Aorta (tissue), 5 donors: ENCODE measurements around the gene HOMER2. TPM values are rescaled to one million over a fixed set of nuclear protein-coding genes. Genes with fewer than 3 reads are reported as not detected.

Experiments
- ATAC-seq: fragments of 200-7000 bp; cut with Tn5 transposase; one replicate; pipeline ENCODE4 v1.9.1; 2022; ENCODE audit warnings: moderate library complexity; ENCODE audit not compliant: low FRiP score
- DNase-seq, 2 donors: peaks; one replicate each; pipeline ENCODE4 v3.0.0-alpha.2; 2020
- H3K27ac ChIP-seq, 2 donors: one replicate each; pipeline ENCODE4 v1.5.1; 2013; ENCODE audit warnings: low read length in 2 of 2, mild to moderate bottlenecking in 2 of 2, moderate library complexity in 2 of 2, control low read depth in 1 of 2, inconsistent platforms in 1 of 2, low read depth in 1 of 2
- H3K27me3 ChIP-seq, 2 donors: one replicate each; pipeline ENCODE4 v1.6.1; 2013; ENCODE audit warnings: control low read depth in 1 of 2, low read length in 1 of 2, mild to moderate bottlenecking in 1 of 2, moderate library complexity in 1 of 2; ENCODE audit not compliant: insufficient read depth in 2 of 2, control insufficient read depth in 1 of 2
- H3K36me3 ChIP-seq, 2 donors: one replicate each; pipeline ENCODE4 v1.6.1; 2013; ENCODE audit warnings: control low read depth in 1 of 2, low read length in 1 of 2, mild to moderate bottlenecking in 1 of 2; ENCODE audit not compliant: insufficient read depth in 2 of 2, control insufficient read depth in 1 of 2
- H3K4me1 ChIP-seq, 2 donors: one replicate each; pipeline ENCODE4 v1.6.1; 2013; ENCODE audit warnings: low read length in 2 of 2, control low read depth in 1 of 2, mild to moderate bottlenecking in 1 of 2, moderate library complexity in 1 of 2; ENCODE audit not compliant: insufficient read depth in 2 of 2, control insufficient read depth in 1 of 2
- H3K4me3 ChIP-seq, 2 donors: one replicate each; pipeline ENCODE4 v1.5.1; 2013; ENCODE audit warnings: low read length in 2 of 2, control low read depth in 1 of 2, mild to moderate bottlenecking in 1 of 2
- H3K9me3 ChIP-seq: one replicate; pipeline ENCODE4 v1.6.1; 2013; ENCODE audit warnings: mild to moderate bottlenecking, low read length; ENCODE audit not compliant: control insufficient read depth
- WGBS, 2 donors: extraction: QIAGEN DNeasy Blood & Tissue Kit; methylation state at CpG; one replicate each; pipeline ENCODE4 v1.1.7; 2013; 5-methylcytosine and 5-hydroxymethylcytosine counted together
- intact Hi-C, 2 donors: fragments of 100-400 bp; cut with DNase I; formaldehyde crosslinking; loops; one replicate each; pipeline versions ENCODE4 v1.14.2 to v1.15.0; 2022
- polyA plus RNA-seq, 2 donors: library from polyadenylated mRNA; stranded (reverse); fragments of 200-250 nt; gene quantifications; one replicate each; pipeline ENCODE4 v1.2.3, GENCODE V29; 2013
- total RNA-seq, 2 donors: library from RNA; stranded (reverse); fragmentation: NEBNext Ultra II Directional; extraction: Animal tissue kit (Norgen Biotek cat#: 25700); gene quantifications; one replicate each; pipeline ENCODE4 v1.2.1, GENCODE V29; 2021
- donor health status: healthy with polysubstance abuse.
- donor health status: Bipolar disorder and iron deficiency.
- donor health status: DM: no; HTN: no; CAD: no.
- donor health status: DM: no; HTN: no; CAD: no.
- donor health status: DM: yes; HTN: yes; CAD: no.

The HOMER2 gene
- total and polyA plus RNA-seq, 4 donors, result 0.50 to 7.1 (median 2.3) TPM

- Histone ChIP-seq H3K9me3 (no peaks in the 10 kb centered on the region), H3K27me3 (no peaks in the 10 kb centered on the region), H3K4me3 (no peak overlapping the region), H3K36me3 (no peaks in the 10 kb centered on the region), H3K4me1 (no peaks in the 10 kb centered on the region), H3K27ac (no peak overlapping the region)
- intact Hi-C loops, result no loop called here
- DNase-seq (no peak), ATAC-seq (no peak)
- 83 to 89% methylated on average over 1 of the region's 1 CpG for WGBS, 2 donors
Observed at GRCh38 chr15:82958638-82959037, 6.1 kb upstream of the HOMER2 start.

- WGBS, 2 donors, result 46 to 50% methylated on average over 13 of the region's 13 CpGs
- Histone ChIP-seq H3K27me3 (no peaks in the 10 kb centered on the region), H3K27ac (no peak overlapping the region), H3K4me3 (peak overlapping the region in 1 of 2 donors; percentile 81), H3K36me3 (no peaks in the 10 kb centered on the region), H3K4me1 (no peaks in the 10 kb centered on the region), H3K9me3 (no peaks in the 10 kb centered on the region)
- intact Hi-C loops, result no loop called here
- DNase-seq (no peak), ATAC-seq (no peak)
Observed at GRCh38 chr15:82951472-82952157, 905 bp downstream of the HOMER2 start.

- H3K9me3 ChIP-seq, result no peaks in the 10 kb centered on the region
- no peaks in the 10 kb centered on the region for H3K36me3 ChIP-seq
- H3K27ac ChIP-seq, result no peak overlapping the region
- H3K27me3 ChIP-seq, result no peaks in the 10 kb centered on the region
- intact Hi-C loops, result no loop called here
- H3K4me1 ChIP-seq, result no peaks in the 10 kb centered on the region
- WGBS, 2 donors, result 75% methylated on average over 6 of the region's 6 CpGs
- DNase-seq (no peak), ATAC-seq (no peak)
- H3K4me3 ChIP-seq, result no peak overlapping the region
Observed at GRCh38 chr15:82950746-82951370, 1.7 kb downstream of the HOMER2 start.

- 89% methylated on average over 5 of the region's 5 CpGs for WGBS, 2 donors
- intact Hi-C loops, result no loop called here
- ATAC-seq, result no peak
Observed at GRCh38 chr15:82950295-82950694, 2.2 kb downstream of the HOMER2 start.

GRCh38 chr15:82946155-82946701 is 6.3 kb downstream of the HOMER2 start:
- Histone ChIP-seq H3K36me3 (no peaks in the 10 kb centered on the region), H3K27me3 (no peaks in the 10 kb centered on the region), H3K9me3 (no peaks in the 10 kb centered on the region), H3K27ac (no peak overlapping the region), H3K4me3 (no peak overlapping the region), H3K4me1 (no peaks in the 10 kb centered on the region)
- DNase-seq, result no peak
- WGBS, 2 donors, result 63 to 66% methylated on average over 8 of the region's 8 CpGs
- no peak for ATAC-seq
- intact Hi-C loops, result no loop called here

More at GRCh38 chr15:82950295-82950694, 2.2 kb downstream of the HOMER2 start:
- no peaks in the 10 kb centered on the region for H3K27me3 ChIP-seq
- H3K27ac ChIP-seq, result no peak overlapping the region
- H3K4me3 ChIP-seq, result no peak overlapping the region
- no peak for DNase-seq
- H3K4me1 ChIP-seq, result no peaks in the 10 kb centered on the region
- no peaks in the 10 kb centered on the region for H3K9me3 ChIP-seq
- no peaks in the 10 kb centered on the region for H3K36me3 ChIP-seq

DNA sequence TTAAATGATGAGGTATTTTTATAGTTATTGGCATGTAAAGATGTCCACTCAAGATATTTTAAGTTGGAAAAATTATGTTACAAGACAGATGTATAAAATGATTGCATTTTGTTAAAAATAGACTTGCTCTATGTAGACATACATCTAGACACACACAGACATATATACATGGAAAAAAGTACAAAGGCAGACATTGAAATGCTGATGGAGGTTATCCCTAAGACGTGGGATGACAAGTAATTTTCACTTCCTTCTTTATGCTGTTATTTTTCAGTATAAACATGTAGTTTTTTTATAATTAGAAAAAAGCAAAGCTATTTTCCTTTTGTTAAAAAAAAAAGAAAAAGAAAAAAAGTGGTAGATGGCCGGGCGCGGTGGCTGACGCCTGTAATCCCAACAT is 7.2 kb downstream of the HOMER2 start:
- 90 to 91% methylated on average over 5 of the region's 5 CpGs for WGBS, 2 donors
- intact Hi-C loops, result no loop called here
- ATAC-seq (no peak), DNase-seq (no peak)
- Histone ChIP-seq H3K4me3 (no peak overlapping the region), H3K27me3 (no peaks in the 10 kb centered on the region), H3K36me3 (no peaks in the 10 kb centered on the region), H3K27ac (no peak overlapping the region), H3K9me3 (no peaks in the 10 kb centered on the region), H3K4me1 (no peaks in the 10 kb centered on the region)

GRCh38 chr15:82944821-82945220 is 7.7 kb downstream of the HOMER2 start:
- no peak for DNase-seq
- Histone ChIP-seq H3K36me3 (no peaks in the 10 kb centered on the region), H3K4me1 (no peaks in the 10 kb centered on the region), H3K4me3 (no peak overlapping the region), H3K27ac (no peak overlapping the region), H3K9me3 (no peaks in the 10 kb centered on the region), H3K27me3 (no peaks in the 10 kb centered on the region)
- intact Hi-C loops, result no loop called here
- no peak for ATAC-seq
- WGBS, 2 donors, result 69 to 78% methylated on average over 5 of the region's 5 CpGs

- Histone ChIP-seq H3K27me3 (no peaks in the 10 kb centered on the region), H3K9me3 (no peaks in the 10 kb centered on the region), H3K27ac (no peak overlapping the region), H3K4me1 (no peaks in the 10 kb centered on the region), H3K36me3 (no peaks in the 10 kb centered on the region), H3K4me3 (no peak overlapping the region)
- intact Hi-C loops, result no loop called here
- 77 to 84% methylated on average over 5 of the region's 5 CpGs for WGBS, 2 donors
- ATAC-seq (no peak), DNase-seq (no peak)
Observed at GRCh38 chr15:82944056-82944455, 8.5 kb downstream of the HOMER2 start.

GRCh38 chr15:82943176-82943575 is 9.3 kb downstream of the HOMER2 start:
- DNase-seq, result no peak
- H3K27ac ChIP-seq, result no peak overlapping the region
- WGBS, 2 donors, result 65 to 68% methylated on average over 3 of the region's 3 CpGs
- H3K4me1 ChIP-seq, result no peaks in the 10 kb centered on the region
- no peak overlapping the region for H3K4me3 ChIP-seq
- no peaks in the 10 kb centered on the region for H3K27me3 ChIP-seq
- no peaks in the 10 kb centered on the region for H3K9me3 ChIP-seq
- no peaks in the 10 kb centered on the region for H3K36me3 ChIP-seq
- ATAC-seq, result no peak
- intact Hi-C loops, result no loop called here
